ENCODE data around the gene WDR90. TPM values are rescaled to one million over a fixed set of nuclear protein-coding genes. Genes with fewer than 3 reads are reported as not detected.

WDR90 gene
- total and polyA plus RNA-seq, 7 donors, result 4.0 to 9.7 (median 8.0) TPM

DNA sequence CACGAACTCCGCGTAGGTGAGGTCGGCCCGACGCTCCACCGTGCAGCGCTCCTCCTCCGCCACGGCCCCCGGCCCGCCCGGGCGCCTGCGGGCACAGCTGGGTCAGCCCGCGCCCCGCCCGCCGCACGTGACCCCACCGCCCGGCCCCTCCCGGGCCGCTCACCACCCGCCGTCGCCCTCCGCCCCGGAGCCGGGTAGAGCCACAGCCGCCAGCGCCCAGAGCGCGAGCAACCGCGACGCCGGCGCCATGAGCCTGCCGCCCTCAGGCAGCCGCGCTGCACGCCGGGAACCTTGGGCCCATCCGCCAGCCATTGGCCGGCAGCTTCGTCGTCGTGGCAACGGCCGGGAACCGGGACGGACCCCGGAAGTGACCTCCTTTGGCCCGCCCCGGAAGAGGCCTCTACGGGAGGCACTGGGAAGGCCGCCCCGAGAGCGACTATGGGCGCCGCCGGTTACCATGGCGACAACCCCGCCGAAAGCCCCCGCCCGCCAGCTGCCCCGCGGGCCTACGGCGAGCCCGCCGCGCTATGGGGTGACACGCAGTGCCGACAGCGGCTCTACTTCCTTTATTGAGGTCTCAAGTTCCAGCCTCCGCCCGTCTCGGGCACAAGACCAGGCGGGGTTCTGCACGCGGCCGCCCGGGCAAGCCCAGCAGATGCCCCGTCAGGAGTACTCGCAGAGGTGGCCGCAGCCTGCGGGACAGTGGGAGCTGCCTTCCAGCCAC lies 35.1 kb downstream of the WDR90 start, which contains the start of gene JMJD8:
TSS of gene JMJD8 (minus strand) at position 264 of the 724 bp plus-strand sequence. CDS start at position 249, 15 bp downstream.
- TF ChIP-seq, protein P1, sequence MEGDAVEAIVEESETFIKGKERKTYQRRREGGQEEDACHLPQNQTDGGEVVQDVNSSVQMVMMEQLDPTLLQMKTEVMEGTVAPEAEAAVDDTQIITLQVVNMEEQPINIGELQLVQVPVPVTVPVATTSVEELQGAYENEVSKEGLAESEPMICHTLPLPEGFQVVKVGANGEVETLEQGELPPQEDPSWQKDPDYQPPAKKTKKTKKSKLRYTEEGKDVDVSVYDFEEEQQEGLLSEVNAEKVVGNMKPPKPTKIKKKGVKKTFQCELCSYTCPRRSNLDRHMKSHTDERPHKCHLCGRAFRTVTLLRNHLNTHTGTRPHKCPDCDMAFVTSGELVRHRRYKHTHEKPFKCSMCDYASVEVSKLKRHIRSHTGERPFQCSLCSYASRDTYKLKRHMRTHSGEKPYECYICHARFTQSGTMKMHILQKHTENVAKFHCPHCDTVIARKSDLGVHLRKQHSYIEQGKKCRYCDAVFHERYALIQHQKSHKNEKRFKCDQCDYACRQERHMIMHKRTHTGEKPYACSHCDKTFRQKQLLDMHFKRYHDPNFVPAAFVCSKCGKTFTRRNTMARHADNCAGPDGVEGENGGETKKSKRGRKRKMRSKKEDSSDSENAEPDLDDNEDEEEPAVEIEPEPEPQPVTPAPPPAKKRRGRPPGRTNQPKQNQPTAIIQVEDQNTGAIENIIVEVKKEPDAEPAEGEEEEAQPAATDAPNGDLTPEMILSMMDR (IDR thresholded peaks at IDR 0.05), result no peak
- DNase-seq, result peak; percentile 99
- H3K9me3 ChIP-seq, result no peaks in the 10 kb centered on the region
- ATAC-seq, result peak; percentile 69 to 75 (median 72)
- H3K27ac ChIP-seq, result peak within 1 kb of the TSS; percentile 68
- H3K27me3 ChIP-seq (ENCODE audit: insufficient read depth in 3 of 3, low read length in 2 of 3), result no peaks in the 10 kb centered on the region
- H3K4me3 ChIP-seq, result peak within 1 kb of the TSS; percentile 79
- WGBS, 3 donors, result 1% methylated on average over 55 to 91 of the region's 91 CpGs
- intact Hi-C loops (cut with DNase I), result no loop called here
- peaks cover 50% of the 10 kb centered on the region for H3K4me1 ChIP-seq
- H3K36me3 ChIP-seq (ENCODE audit: insufficient read depth in 1 of 2, low read depth in 1 of 2), result peaks cover 5 to 34% of the 10 kb centered on the region in 2 donors

DNA sequence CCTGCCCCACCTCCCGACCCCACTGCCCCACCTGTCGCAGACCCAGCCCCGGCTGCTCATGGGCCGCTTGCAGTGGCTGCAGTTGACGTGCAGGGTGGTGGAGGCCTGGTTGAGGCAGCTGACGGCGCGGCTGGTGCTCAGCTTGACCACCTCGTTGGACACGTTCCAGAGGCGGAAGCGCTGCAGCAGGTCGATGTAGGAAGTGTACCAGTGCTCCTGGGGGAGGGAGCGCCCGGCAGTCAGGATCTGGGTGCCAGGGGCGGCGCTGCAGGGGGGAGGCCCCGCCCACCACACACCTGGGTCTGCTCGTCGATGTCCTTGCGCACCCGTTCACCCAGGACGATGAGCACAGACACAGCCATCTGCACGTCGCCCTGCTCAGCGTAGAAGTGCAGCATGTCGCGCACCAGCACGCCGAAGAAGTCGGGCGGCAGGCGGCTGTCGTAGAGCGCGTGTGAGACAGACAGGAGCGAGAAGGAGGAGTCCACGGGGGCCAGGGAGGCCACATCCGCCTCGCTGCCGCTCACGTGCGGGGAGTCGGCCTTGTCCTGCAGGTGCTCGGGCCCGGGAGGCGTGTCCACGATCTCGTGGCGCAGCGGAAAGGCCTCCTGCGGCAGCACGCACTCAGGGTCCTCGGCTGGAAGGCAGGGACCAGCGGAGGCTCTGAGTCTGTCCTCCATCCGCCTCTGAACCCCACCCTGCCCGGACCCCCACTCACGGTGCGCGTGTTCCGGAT lies 36.0 kb downstream of the WDR90 start:
- no peaks in the 10 kb centered on the region for H3K27me3 ChIP-seq (ENCODE audit: insufficient read depth in 3 of 3, low read length in 2 of 3)
- intact Hi-C loops (cut with DNase I), result no loop called here
- 87 to 91% (median 88%) methylated on average over 58 to 61 of the region's 61 CpGs for WGBS, 3 donors
- H3K36me3 ChIP-seq (ENCODE audit: insufficient read depth in 1 of 2, low read depth in 1 of 2), result peaks cover 5 to 34% of the 10 kb centered on the region in 2 donors
- peak overlapping the region; percentile 68 for H3K27ac ChIP-seq
- TF ChIP-seq, protein P1 (IDR thresholded peaks at IDR 0.05), result no peak
- ATAC-seq (no peak), DNase-seq (peak in 1 of 2 donors; percentile 45)
- peaks cover 55% of the 10 kb centered on the region for H3K4me1 ChIP-seq
- H3K4me3 ChIP-seq, result peak overlapping the region; percentile 79
- no peaks in the 10 kb centered on the region for H3K9me3 ChIP-seq

DNA sequence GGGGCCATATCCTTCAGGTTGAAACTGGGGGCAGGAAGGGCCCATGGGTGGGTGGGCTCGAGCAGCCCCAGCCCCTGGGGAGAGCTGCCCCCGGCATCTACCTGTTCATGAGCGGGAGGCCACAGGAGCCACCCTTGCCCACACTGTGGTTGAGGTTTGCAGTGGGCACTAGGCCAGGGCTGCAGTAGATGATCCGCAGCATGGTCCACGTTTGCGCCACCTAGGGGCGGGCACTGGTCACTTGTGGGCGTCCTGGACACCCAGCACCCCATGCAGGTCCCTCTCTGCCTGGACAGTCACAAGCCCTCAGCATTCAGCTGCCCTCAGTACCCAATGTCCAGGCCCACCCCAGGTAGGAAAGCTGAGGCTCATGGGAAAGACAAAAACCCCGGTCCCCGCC lies 36.8 kb downstream of the WDR90 start:
- 63 to 69% (median 66%) methylated on average over 10 of the region's 10 CpGs for WGBS, 3 donors
- TF ChIP-seq, protein P1 (IDR thresholded peaks at IDR 0.05), result no peak
- Histone ChIP-seq H3K27me3 (ENCODE audit: insufficient read depth in 3 of 3, low read length in 2 of 3) (no peaks in the 10 kb centered on the region), H3K27ac (no peak overlapping the region), H3K9me3 (no peaks in the 10 kb centered on the region), H3K36me3 (ENCODE audit: insufficient read depth in 1 of 2, low read depth in 1 of 2) (peaks cover 5 to 34% of the 10 kb centered on the region in 2 donors), H3K4me3 (no peak overlapping the region), H3K4me1 (peaks cover 58% of the 10 kb centered on the region)
- DNase-seq (peak in 1 of 2 donors; percentile 55), ATAC-seq (no peak)
- intact Hi-C loops (cut with DNase I), result no loop called here

DNA sequence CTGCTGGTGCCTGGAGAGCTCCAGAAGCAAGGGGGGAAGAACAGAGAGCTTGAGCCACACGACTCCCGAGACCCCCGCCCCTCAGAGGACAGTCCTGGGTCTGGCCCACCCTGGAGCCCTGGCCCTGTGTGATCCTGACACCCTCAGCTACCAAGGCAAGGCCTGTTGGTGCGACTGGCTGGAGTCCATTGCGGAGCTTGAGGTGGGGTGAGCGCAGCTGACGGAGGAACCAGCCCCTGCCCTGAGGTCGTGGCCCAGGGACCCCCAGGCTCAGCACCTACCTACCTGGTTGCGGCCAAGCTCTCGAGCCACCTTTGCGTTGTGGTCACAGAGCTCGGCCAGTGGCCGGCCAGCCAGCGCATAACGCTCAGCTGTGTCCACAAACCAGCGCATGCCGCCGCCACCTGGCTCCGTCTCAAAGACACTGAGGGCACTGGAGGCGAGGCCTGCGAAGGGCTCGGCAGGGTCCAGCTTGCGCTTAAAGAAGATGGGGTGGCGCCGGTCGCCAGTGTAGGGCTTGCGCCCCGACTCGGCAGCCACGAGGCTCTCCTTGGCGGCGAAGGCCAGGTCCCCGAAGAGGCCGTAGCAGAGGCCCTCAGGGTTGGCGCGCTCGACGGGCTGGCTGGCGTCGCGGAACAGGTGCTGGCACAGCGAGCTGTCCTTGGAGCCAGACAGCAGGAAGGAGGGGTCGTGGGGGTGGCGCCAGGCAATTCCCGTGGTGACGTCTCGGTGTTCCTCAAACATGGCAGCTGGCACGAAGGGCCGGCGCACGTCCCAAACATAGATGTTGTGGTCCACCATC lies 37.5 kb downstream of the WDR90 start:
- H3K4me1 ChIP-seq, result peaks cover 51% of the 10 kb centered on the region
- 57 to 66% (median 61%) methylated on average over 44 to 51 of the region's 51 CpGs for WGBS, 3 donors
- H3K27ac ChIP-seq, result no peak overlapping the region
- TF ChIP-seq, protein P1 (IDR thresholded peaks at IDR 0.05), result no peak
- no peak for ATAC-seq
- DNase-seq, result no peak
- H3K4me3 ChIP-seq, result no peak overlapping the region
- intact Hi-C loops (cut with DNase I), result no loop called here
- H3K36me3 ChIP-seq (ENCODE audit: insufficient read depth in 1 of 2, low read depth in 1 of 2), result peaks cover 5 to 31% of the 10 kb centered on the region in 2 donors
- H3K27me3 ChIP-seq (ENCODE audit: insufficient read depth in 3 of 3, low read length in 2 of 3), result peaks cover 0 to 3% (median 0%) of the 10 kb centered on the region in 3 donors
- H3K9me3 ChIP-seq, result no peaks in the 10 kb centered on the region

Measured in psoas muscle (tissue), 8 donors.